Pulmonary artery endothelial cell (primary cell): Measurements from ENCODE around the gene NOTCH3. TPM values are rescaled to one million over a fixed set of nuclear protein-coding genes. Genes with fewer than 3 reads are reported as not detected.

ENCODE experiments used
- DNase-seq: peaks from one replicate; pipeline ENCODE4 v3.0.0-alpha.2; 2011; ENCODE audit warnings: low read depth, low spot score
- total RNA-seq: library from RNA; depleted of rRNA; stranded (reverse); fragments of >200 nt; gene quantifications from 2 replicates; pipeline ENCODE4 v1.2.3, GENCODE V29; 2014

The NOTCH3 gene
- total RNA-seq, 1 donor from 2014 or later = 1.1 TPM

DNA sequence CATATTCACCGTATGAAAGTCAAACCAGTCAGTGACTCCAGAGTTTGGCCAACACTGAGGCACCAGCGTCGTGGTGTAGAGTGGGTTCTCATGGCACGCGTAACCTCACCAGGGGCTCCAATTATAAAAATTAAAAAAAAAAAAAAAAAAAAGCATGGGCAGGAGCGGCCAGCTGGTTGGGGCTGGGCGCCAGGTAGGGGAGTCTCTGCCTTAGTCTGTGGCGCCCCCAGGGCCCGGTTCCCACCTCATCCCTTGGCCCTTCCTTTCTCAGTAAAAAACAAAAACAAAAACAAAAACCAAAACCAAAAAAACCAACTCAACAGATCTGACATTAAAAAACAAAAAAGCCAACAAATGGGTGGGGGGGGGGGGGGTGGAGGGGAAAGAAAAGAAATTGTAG is 36.1 kb upstream of the NOTCH3 start:
- DNase-seq = no peak

GRCh38 chr19:15235781-15236180 is 35.0 kb upstream of the NOTCH3 start:
- no peak for DNase-seq

GRCh38 chr19:15234431-15235130 is 33.8 kb upstream of the NOTCH3 start:
- no peak for DNase-seq

- DNase-seq = no peak
These were observed 30.5 kb upstream of the NOTCH3 start for GRCh38 chr19:15231271-15231670.

DNA sequence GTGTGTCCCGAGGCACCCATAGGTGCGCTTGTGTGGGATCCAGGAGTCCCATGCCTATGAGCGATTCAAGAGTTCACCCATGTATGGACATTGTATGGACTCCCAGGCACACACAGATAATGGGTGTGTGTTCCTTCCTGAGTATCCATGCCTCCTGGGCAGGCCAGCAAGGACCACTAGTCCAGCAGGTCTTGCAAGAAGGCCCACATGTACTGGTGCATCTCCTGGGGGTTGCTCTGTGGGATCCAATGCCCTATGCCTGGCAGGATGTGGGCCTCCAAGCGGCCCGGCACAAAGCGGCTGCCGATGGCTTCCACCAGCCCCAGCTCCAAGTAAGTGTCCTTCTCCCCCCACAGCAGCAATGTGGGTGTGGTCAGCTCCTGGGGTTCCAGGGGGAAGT is 26.5 kb upstream of the NOTCH3 start:
- DNase-seq = no peak

GRCh38 chr19:15225760-15226159 is 25.0 kb upstream of the NOTCH3 start:
- DNase-seq = no peak

GRCh38 chr19:15223649-15224361 is 23.0 kb upstream of the NOTCH3 start:
- no peak for DNase-seq

DNA sequence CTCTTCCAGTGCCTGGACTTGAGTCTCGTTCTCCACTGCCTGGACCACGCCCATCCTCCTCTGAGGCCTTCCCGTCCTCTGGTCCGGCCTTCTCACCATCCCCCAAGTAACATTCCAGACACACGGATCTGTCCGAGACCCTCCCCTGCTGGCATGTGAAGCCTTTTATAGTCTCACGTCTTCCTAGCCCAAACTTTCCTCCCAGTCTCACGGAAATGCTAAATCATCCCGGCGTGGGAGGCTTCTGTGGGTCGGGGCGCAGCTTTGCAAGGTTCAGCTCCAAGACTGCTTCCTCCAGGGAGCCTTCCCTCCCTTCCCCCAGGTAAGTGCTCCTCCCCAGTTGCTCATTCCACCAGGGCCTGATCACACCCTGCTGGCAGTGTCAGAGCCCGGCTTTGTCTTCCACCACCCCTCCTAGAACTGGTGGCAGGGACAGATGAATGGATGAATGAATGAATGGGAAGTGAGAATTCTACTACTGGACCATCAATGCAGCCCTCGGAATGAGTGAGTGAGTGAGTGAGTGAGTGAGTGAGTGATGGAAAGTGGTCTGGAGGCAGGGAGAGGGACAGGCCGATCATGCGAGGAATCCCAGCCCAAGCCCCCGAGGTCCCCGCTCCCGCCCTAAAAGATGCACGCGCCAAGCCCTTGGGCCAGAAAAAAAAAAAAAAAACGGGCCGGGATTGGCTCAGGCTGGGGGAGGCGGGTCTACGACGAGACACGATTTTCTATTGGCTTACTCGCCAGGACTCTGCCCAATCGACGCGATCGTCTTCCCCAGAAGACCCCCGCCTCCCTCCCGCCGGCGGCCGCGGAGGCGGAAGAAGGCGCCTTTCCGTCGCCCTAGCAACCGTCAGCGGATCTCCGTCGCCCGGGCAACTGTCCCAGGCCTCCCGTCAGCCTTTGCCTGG is 22.2 kb upstream of the NOTCH3 start:
- DNase-seq = peak; percentile 81

GRCh38 chr19:15220833-15221232 is 20.0 kb upstream of the NOTCH3 start:
- no peak for DNase-seq

- DNase-seq = no peak
These were observed 17.7 kb upstream of the NOTCH3 start for GRCh38 chr19:15218501-15218900.

DNA sequence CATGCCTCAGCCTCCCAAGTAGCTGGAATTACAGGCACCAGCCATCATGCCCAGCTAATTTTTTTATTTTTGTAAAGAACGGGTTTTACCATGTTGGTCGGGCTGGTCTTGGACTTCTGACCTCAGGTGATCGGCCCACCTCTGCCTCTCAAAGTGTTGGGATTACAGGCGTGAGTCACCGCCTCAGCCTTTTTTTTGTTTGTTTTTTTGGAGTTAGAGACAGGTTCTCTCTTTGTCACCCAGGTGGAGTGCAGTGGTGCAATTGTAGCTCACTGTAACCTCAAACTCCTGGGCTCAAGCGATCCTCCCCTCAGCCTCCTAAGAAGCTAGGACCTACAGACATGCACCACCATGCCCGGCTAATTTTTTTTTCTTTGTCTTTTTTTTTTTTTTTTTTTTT is 15.6 kb upstream of the NOTCH3 start:
- no peak for DNase-seq

DNA sequence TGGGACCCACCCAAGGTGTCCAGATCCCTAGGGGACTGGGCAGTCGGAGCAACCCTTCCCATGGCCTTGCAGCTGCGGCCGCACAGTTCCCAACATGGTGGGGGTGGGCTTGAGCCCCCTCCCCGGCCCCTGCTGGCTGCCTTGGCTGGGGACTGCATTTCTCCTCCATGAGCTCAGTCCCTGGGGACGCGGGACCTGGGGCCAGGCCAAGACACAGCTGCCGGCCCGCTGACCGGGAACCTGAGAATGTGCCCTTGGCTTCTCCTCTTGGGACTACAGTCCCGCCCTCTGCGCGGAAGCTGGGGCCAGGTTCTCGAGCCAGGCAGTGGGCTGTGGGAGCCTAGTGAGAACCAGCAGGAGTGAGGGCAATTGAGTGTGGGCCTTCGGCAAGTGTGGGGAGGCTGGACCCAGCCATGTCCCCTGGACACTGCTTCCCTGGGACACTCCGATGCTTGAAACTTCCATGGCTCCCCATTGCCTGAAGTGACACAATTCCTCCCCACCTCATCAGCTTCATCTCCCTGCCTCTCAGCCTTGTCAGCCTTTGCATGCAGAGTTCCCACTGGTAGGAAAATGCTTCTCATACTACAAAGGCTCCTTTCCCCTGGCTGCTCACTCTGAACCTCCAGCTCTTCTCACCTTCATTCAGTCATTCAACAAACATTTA is 13.1 kb upstream of the NOTCH3 start:
- no peak for DNase-seq

DNA sequence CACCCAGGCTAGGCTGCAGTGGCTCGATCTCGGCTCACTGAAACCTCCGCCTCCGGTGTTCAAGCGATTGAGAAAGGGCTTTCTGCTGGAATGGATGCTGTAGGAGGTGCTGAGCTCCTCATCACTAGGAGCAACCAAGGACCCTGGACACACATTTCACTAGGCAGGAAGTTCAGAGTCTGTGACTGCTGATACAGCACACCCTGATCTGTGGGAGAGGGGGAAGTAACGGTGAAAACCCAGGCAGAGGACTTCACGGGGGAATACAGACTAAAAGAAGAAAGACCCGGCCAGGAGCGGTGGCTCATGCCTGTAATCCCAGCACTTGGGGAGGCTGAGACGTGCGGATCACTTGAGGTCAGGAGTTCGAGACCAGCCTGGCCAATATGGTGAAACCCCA is 11.9 kb upstream of the NOTCH3 start:
- DNase-seq = no peak

DNA sequence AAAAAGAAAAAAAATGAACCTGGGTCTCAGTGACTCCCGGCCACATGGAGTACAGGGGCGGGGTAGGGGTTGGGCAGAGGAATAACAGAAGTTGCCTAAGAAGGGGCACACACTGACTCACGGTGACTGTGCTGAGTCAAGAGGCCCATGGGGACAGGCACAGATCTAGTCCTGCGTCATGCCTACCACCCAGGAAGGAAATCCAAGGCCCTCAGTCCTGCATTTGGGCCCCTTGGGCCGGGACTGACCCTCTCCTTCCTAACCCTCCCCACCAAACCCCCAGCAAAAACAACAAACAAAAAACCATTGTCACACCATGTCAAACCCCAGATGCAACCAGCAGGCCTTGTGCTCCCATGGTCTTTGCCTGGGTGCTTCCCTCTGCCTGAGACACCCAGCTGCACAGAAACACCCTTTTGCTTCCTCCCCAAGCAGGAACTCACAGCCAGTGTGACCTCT is 9.6 kb upstream of the NOTCH3 start:
- DNase-seq = no peak

DNA sequence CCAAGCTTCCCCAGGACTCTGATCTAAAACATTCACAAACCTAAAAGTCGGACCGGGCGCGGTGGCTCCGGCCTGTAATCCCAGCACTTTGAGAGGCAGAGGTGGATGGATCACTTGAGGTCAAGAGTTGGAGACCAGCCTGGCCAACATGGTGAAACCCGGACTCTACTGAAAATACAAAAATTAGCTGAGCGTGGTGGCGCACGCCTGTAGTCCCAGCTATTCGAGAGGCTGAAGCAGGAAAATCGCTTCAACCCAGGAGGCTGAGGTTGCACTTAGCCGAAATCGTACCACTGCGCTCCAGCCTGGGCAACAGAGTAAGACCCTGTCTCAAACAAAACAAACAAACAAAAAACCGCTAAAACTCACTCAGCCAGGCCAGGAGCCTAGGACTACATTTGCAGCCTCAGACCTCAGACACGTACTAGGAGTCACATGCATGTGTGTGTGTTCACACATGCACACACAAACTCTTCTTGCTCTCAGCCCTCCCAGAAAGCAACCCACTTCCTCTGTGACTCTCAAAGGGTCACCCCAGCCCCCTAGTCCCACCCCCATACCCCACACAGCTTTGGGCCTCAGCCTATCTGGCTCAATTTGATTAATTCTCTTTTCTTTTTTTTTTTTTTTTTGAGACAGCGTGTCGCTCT is 704 bp upstream of the NOTCH3 start:
- no peak for DNase-seq

DNA sequence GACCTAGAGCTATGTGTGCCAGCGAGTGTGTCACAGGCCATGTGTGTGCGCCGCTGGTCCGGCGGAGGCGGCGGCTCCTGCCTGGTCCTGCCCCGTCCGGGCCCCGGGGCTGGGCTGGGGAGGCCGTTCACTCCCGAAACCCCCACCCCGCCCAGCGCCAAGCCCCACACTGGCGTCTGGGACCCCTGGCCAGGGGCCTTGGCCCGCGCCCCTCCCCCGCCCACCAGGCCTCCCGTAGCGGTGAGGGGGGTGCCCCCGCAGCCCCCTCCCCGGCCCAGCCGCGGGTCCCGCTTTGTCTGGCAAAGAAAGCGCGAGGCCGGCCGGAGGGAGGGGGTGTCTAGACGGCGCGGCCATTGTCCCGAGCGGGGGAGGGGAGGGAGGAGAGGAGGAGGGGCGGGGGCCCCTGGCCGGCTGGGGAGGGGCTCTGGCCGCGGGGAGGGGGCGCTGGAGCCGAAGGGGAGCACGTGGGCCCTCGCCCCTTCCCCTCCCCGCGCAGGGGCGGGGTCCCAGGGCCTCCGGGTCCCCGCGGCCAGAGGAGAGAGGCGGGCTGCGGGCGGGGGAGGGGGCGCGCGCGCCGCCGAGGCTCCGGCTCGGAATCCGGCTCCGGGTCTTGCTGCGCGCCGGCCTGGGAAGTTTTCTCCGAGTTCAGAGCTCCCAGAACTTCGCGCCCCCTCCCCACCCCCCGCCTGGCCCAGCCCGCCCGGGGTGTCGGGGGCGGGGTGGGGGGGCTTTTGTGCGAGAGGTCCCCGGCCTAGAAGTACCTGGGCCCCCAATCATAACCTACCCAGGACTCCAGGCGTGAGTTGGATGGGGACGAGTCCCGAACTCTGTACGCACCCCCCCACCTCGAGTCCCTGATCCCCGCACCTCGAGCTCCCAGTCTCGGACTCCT is 888 bp downstream of the NOTCH3 start:
- DNase-seq = no peak

GRCh38 chr19:15198951-15199660 is 1.7 kb downstream of the NOTCH3 start:
- no peak for DNase-seq

DNA sequence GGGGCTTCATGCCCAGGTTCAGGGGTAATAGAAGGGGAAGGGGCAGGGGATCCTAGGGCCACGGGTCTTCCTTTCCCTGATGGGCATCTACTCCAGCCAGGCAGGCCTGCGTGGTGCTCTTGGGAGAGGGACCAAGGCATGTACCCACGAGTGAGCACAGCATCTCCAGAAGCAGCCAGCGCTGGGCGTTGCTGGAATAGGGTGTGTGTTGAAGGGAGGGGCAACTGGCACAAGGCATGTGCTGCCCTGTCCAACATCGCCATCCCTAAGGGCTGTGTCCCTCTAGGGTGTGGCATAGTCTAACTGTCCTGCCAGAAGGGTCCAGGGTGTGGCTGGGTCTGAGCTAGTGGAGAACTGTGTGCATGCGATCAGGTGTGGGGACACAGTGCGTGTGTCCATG is 2.9 kb downstream of the NOTCH3 start:
- no peak for DNase-seq

DNA sequence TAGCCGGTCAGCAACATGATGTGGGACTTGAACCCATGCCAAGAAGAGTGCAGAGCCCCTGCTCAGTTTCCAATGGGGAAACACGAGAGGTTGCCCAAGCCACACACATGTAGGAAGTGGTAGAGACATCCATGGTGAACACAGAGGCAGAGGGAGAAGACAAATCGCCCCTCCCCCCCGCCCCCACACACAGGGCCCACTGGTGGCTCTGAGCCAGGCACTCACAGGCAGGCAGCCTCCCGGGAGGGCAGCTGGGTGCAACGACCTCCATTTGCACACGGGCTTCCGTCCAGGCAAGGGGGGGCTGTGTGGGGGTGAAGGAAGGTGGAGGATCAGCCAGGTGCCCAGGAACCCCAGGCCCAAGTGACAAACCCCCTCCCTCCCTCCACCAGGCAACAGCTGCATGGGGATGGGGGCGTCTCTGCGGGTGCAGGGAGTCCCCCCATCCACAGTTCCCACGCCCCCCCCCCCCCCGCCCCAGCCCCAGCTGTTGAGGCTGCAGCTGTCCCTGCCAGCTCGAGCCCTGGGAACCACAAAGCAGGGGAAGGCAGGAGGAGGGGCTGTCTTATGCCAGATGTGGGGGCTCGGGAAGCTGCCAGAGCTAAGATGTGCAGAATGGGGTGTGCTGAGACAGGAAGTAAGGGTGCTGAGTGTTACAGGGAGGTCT is 3.4 kb downstream of the NOTCH3 start:
- no peak for DNase-seq
